SK-N-SH (cell line): ENCODE measurements around the gene PAK3.

Experiments
- EP300 ChIP-seq, 2 experiments: IDR thresholded peaks; 2 replicates each; pipeline versions ENCODE4 v1.4.0 to v1.6.1; 2012; ENCODE audit warnings: borderline replicate concordance in 1 of 2, low read depth in 1 of 2, low read length in 1 of 2
- EZH2phosphoT487 ChIP-seq: fragments of 200-600 bp; sonication (generic); IDR thresholded peaks from 2 replicates; pipeline ENCODE4 v1.6.1; 2017; ENCODE audit warnings: low read depth, mixed run types, mild to moderate bottlenecking, antibody characterized with exemption, moderate library complexity, borderline replicate concordance
- GATA2 ChIP-seq: sonication (generic); formaldehyde crosslinking; IDR thresholded peaks from 2 replicates; pipeline ENCODE4 v1.5.0; 2020; ENCODE audit warnings: mild to moderate bottlenecking, missing genetic modification reagents
- JUND ChIP-seq: IDR thresholded peaks from 2 replicates; pipeline ENCODE4 v1.4.0; 2012
- NFIC ChIP-seq: IDR thresholded peaks from 2 replicates; pipeline ENCODE4 v1.4.0; 2012; ENCODE audit warnings: borderline replicate concordance
- POLR2AphosphoS5 ChIP-seq: IDR thresholded peaks from 2 replicates; pipeline ENCODE4 v1.6.1; 2012; ENCODE audit warnings: low read depth, low read length
- RXRA ChIP-seq: IDR thresholded peaks from 2 replicates; pipeline ENCODE4 v1.4.0; 2012; ENCODE audit warnings: low read depth, mild to moderate bottlenecking, borderline replicate concordance
- SMC3 ChIP-seq: IDR thresholded peaks from 2 replicates; pipeline ENCODE4 v1.6.1; 2012; ENCODE audit warnings: low read depth, low read length, improper control_type of control experiment
- YY1 ChIP-seq: IDR thresholded peaks from 2 replicates; pipeline ENCODE4 v1.4.0; 2012; ENCODE audit warnings: low read depth, mild to moderate bottlenecking
- TF ChIP-seq, protein P1 (sequence below): fragments of 200-600 bp; sonication (generic); IDR thresholded peaks from 2 replicates; pipeline ENCODE4 v1.6.1; 2017; ENCODE audit warnings: antibody characterized with exemption, mild to moderate bottlenecking, moderate library complexity

DNA sequence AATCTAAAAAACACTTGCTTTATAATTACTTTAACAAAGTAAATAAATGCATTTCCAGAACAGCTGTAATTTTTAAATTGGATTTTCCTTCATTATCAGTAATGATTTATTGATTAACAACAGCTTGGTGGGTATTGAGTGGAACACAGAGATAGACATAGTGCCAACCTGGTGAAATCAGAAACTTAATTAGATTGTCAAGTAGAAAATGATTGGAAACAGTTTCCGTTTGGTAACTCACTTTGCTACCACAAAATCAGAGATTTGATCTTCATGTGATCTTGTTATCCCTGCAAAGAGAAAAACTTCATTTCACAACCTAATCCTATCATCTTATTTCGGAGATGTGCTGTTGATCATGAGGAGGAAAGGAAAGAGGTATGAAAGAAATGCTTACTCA, 103.5 kb downstream of the PAK3 start:
- TF ChIP-seq, protein P1, sequence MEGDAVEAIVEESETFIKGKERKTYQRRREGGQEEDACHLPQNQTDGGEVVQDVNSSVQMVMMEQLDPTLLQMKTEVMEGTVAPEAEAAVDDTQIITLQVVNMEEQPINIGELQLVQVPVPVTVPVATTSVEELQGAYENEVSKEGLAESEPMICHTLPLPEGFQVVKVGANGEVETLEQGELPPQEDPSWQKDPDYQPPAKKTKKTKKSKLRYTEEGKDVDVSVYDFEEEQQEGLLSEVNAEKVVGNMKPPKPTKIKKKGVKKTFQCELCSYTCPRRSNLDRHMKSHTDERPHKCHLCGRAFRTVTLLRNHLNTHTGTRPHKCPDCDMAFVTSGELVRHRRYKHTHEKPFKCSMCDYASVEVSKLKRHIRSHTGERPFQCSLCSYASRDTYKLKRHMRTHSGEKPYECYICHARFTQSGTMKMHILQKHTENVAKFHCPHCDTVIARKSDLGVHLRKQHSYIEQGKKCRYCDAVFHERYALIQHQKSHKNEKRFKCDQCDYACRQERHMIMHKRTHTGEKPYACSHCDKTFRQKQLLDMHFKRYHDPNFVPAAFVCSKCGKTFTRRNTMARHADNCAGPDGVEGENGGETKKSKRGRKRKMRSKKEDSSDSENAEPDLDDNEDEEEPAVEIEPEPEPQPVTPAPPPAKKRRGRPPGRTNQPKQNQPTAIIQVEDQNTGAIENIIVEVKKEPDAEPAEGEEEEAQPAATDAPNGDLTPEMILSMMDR, result no peak
- TF ChIP-seq GATA2 (CRISPR knock-in tag), result peak; percentile 48; the same call in 1 of the 2 replicates
- TF ChIP-seq POLR2AphosphoS5, result no peak
- TF ChIP-seq JUND, result no peak
- no peak for TF ChIP-seq RXRA
- TF ChIP-seq EZH2phosphoT487, result no peak
- no peak for TF ChIP-seq NFIC
- TF ChIP-seq EP300 (IDR thresholded peaks at IDR 0.05; ENCODE audit: borderline replicate concordance in 1 of 2, low read depth in 1 of 2, low read length in 1 of 2), result peak in 1 of 2 experiments; percentile 53; a peak in 1 of 4 replicates
- TF ChIP-seq SMC3, result no peak
- TF ChIP-seq YY1, result no peak
